Lower lobe of right lung (tissue), 2 donors: ENCODE data around the gene PKIG. TPM values are rescaled to one million over a fixed set of nuclear protein-coding genes. Genes with fewer than 3 reads are reported as not detected.

Experiments
- ATAC-seq, 2 donors: fragments of 200-7000 bp; cut with Tn5 transposase; one replicate each; pipeline ENCODE4 v1.9.1; 2020 to 2022; ENCODE audit warnings: mild to moderate bottlenecking in 2 of 2, moderate library complexity in 2 of 2
- DNase-seq: peaks from one replicate; pipeline ENCODE4 v3.0.0-alpha.2; 2020
- H3K27ac ChIP-seq: fragments of 200-600 bp; one replicate; pipeline ENCODE4 v1.8.0; 2022
- H3K27me3 ChIP-seq: fragments of 200-600 bp; one replicate; pipeline ENCODE4 v1.8.0; 2022; ENCODE audit warnings: low read depth
- H3K36me3 ChIP-seq: fragments of 200-600 bp; one replicate; pipeline ENCODE4 v1.8.0; 2022; ENCODE audit warnings: mild to moderate bottlenecking
- H3K4me1 ChIP-seq: fragments of 200-600 bp; one replicate; pipeline ENCODE4 v1.8.0; 2022
- H3K4me3 ChIP-seq: fragments of 200-600 bp; one replicate; pipeline ENCODE4 v1.8.0; 2022; ENCODE audit warnings: mild to moderate bottlenecking
- H3K9me3 ChIP-seq: fragments of 200-600 bp; one replicate; pipeline ENCODE4 v1.8.0; 2022
- CTCF ChIP-seq: fragments of 200-600 bp; IDR thresholded peaks from one replicate; pipeline ENCODE4 v1.8.0; 2022; ENCODE audit warnings: antibody characterized with exemption, mild to moderate bottlenecking
- intact Hi-C: fragments of 100-400 bp; cut with DNase I; formaldehyde crosslinking; loops from one replicate; pipeline ENCODE4 v1.11.0; 2022
- total RNA-seq: library from RNA; stranded (reverse); fragmentation: NEBNext Ultra II Directional; extraction: Animal tissue kit (Norgen Biotek cat#: 25700); gene quantifications from one replicate; pipeline ENCODE4 v1.2.1, GENCODE V29; 2021
- donor health status: DM: no; HTN: yes; CAD: no; lungs with severe emphysema.

Gene PKIG
- total RNA-seq, 1 donor from 2014 or later: 61.6 TPM

- intact Hi-C loops: loop anchor here (10.0 kb wide), 1 partner anchor 230 kb away; no protein-coding TSS in a partner anchor
Measured at GRCh38 chr20:44614525-44614924, 32.1 kb downstream of the PKIG start.

GRCh38 chr20:44615169-44615791 lies 32.9 kb downstream of the PKIG start:
- H3K9me3 ChIP-seq: no peaks in the 10 kb centered on the region
- peaks cover 72% of the 10 kb centered on the region for H3K36me3 ChIP-seq
- intact Hi-C loops: loop anchor here (10.0 kb wide), 1 partner anchor 230 kb away; no protein-coding TSS in a partner anchor
- ATAC-seq: peak; percentile 4 to 8
- peaks cover 40% of the 10 kb centered on the region for H3K4me1 ChIP-seq
- no peak for DNase-seq
- peak overlapping the region; percentile 65 for H3K27ac ChIP-seq
- no peak for TF ChIP-seq CTCF
- H3K27me3 ChIP-seq: no peaks in the 10 kb centered on the region
- no peak overlapping the region for H3K4me3 ChIP-seq

More at GRCh38 chr20:44614525-44614924, 32.1 kb downstream of the PKIG start:
- Histone ChIP-seq H3K4me3 (no peak overlapping the region), H3K36me3 (peaks cover 64% of the 10 kb centered on the region), H3K27me3 (no peaks in the 10 kb centered on the region), H3K27ac (peak overlapping the region; percentile 65), H3K4me1 (peaks cover 47% of the 10 kb centered on the region), H3K9me3 (no peaks in the 10 kb centered on the region)
- peak; percentile 39 for DNase-seq
- ATAC-seq: no peak
- no peak for TF ChIP-seq CTCF

- H3K27ac ChIP-seq: peak overlapping the region; percentile 65
- peaks cover 35% of the 10 kb centered on the region for H3K4me1 ChIP-seq
- DNase-seq: no peak
- intact Hi-C loops: loop anchor here (10.0 kb wide), 1 partner anchor 231 kb away; no protein-coding TSS in a partner anchor
- H3K36me3 ChIP-seq: peaks cover 79% of the 10 kb centered on the region
- no peak for ATAC-seq
- TF ChIP-seq CTCF: no peak
- H3K9me3 ChIP-seq: no peaks in the 10 kb centered on the region
- no peaks in the 10 kb centered on the region for H3K27me3 ChIP-seq
- H3K4me3 ChIP-seq: no peak overlapping the region
Measured at GRCh38 chr20:44615876-44616603, 33.7 kb downstream of the PKIG start.

GRCh38 chr20:44616604-44616964 lies 34.2 kb downstream of the PKIG start:
- TF ChIP-seq CTCF: no peak
- Histone ChIP-seq H3K4me3 (no peak overlapping the region), H3K36me3 (peaks cover 82% of the 10 kb centered on the region), H3K27me3 (no peaks in the 10 kb centered on the region), H3K4me1 (peaks cover 35% of the 10 kb centered on the region), H3K9me3 (no peaks in the 10 kb centered on the region), H3K27ac (peak overlapping the region; percentile 65)
- ATAC-seq: no peak
- no peak for DNase-seq
- intact Hi-C loops: loop anchor here (10.0 kb wide), 1 partner anchor 232 kb away; no protein-coding TSS in a partner anchor

- intact Hi-C loops: loop anchor here (10.0 kb wide), 1 partner anchor 234 kb away; no protein-coding TSS in a partner anchor
- TF ChIP-seq CTCF: no peak
- H3K36me3 ChIP-seq: peaks cover 79% of the 10 kb centered on the region
- no peaks in the 10 kb centered on the region for H3K27me3 ChIP-seq
- H3K4me3 ChIP-seq: no peak overlapping the region
- peaks cover 35% of the 10 kb centered on the region for H3K4me1 ChIP-seq
- no peak overlapping the region for H3K27ac ChIP-seq
- no peaks in the 10 kb centered on the region for H3K9me3 ChIP-seq
- peak; percentile 41 to 54 for ATAC-seq
- DNase-seq: no peak
Measured at GRCh38 chr20:44618318-44618731, 35.9 kb downstream of the PKIG start.
